GM04504 (cell line): Measurements from ENCODE around the gene UBE2S.
"Not testable (repeated sequence)": the region's sequence is repeated elsewhere in the genome, so short reads cannot be mapped to it uniquely, and the experiment has no call there.

Experiments
- DNase-seq: peaks from one replicate; pipeline ENCODE4 v3.0.0-alpha.2; 2012; ENCODE audit warnings: low read depth

UBE2S gene

DNA sequence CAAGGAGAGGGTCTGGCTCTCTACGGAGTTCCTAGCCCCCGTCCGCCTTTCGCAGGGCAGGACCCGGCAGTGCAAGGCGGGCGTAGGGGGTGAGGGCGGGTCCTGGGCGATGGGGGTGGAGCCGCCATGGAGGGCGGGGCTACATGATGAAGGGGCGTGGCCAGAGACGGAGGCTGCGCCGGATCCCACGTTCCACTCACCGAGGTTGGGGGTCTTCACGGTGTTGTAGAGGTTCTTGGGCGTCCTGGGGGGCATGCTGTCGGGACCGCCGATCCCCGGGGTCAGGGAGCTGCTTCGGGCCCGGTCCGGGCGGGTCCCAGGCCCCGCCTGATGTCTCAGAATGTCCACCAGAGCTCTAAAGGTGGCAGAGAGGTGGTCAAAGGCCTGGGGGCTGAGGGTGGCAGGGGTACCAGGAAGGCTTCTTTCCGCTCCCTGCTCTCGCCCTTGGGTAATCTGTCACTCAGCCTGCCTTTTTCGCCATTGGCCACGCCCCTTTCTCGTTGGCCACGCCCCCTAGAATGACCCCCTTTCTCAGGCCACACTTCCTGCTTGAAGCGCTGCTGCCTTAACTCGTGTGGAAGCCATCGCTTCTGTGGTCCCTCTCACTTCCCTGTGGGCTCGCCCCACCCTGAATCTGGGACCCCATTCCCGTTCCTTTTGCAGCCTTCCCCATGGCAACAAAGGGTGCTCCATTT lies 33.0 kb upstream of the UBE2S start:
- no peak for DNase-seq

DNA sequence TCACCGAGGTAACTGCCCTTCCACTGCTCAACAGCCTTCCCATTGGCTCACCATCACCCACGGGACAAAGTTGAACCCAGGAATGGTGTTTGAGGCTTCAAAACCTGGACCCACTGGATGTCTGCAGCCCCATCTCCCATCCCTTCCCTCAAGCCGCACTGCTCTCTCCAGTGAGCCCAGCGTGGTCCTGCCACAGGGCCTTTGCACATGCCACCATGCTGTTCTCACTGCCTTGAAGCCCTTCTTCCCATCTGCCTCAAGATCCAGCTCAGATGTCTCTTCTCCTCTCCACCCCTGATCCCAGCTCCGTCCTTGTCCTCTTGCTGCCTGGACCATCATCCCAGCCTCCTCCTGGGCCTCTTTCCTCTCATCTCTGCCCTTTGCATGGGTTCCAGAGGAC lies 31.5 kb upstream of the UBE2S start:
- no peak for DNase-seq

- no peak for DNase-seq
These were observed 29.8 kb upstream of the UBE2S start for GRCh38 chr19:55437410-55437809.

- DNase-seq = no peak
These were observed 29.3 kb upstream of the UBE2S start for GRCh38 chr19:55436847-55437246.

- no peak for DNase-seq
These were observed 27.4 kb upstream of the UBE2S start for GRCh38 chr19:55435020-55435419.

GRCh38 chr19:55434356-55434919 lies 26.9 kb upstream of the UBE2S start:
- no peak for DNase-seq

- DNase-seq = no peak
These were observed 25.7 kb upstream of the UBE2S start for GRCh38 chr19:55433292-55433691.

- no peak for DNase-seq
These were observed 24.8 kb upstream of the UBE2S start for GRCh38 chr19:55432241-55432959.

DNA sequence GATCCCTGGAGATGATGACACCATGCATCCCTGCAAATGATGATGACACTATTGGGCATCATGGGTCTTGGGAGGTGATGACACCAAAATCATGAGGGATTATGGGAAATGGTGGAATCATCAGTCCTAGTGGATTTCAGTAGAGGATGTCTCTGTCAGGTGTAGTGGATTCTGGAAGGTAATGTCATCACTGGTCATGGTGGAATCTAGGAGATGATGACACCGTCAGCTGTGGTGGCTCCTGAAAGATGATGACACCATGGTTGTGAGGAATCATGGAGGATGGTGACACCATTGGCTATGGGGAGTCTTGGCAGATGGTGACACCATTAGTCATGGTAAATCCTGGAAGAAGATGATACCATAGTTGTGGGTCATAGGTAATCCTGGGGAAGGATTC lies 23.6 kb upstream of the UBE2S start:
- no peak for DNase-seq

DNA sequence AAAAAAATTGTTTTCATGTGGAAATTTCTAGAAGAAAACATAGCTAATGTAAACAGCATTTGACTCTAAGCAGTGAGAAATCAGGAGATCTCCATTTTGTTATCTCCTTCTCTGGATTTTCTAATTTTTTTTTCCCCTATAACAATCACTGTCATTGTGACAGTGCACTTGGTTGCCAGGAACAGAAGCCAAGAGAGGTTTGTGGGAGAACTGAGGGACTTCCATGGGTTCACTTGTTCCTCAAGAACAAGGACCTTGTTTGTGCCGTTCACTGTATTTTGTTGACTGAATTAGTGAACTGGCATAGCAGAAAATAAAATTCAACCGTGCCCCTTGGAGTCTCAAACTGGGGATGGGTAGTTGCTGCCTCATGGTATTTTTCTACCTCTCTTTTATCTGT lies 18.5 kb upstream of the UBE2S start:
- no peak for DNase-seq

- DNase-seq = no peak
These were observed 16.9 kb upstream of the UBE2S start for GRCh38 chr19:55424518-55424917.

- DNase-seq = no peak
These were observed 15.8 kb upstream of the UBE2S start for GRCh38 chr19:55423225-55424005.

GRCh38 chr19:55421281-55421680 lies 13.7 kb upstream of the UBE2S start:
- DNase-seq = not testable (repeated sequence)

DNA sequence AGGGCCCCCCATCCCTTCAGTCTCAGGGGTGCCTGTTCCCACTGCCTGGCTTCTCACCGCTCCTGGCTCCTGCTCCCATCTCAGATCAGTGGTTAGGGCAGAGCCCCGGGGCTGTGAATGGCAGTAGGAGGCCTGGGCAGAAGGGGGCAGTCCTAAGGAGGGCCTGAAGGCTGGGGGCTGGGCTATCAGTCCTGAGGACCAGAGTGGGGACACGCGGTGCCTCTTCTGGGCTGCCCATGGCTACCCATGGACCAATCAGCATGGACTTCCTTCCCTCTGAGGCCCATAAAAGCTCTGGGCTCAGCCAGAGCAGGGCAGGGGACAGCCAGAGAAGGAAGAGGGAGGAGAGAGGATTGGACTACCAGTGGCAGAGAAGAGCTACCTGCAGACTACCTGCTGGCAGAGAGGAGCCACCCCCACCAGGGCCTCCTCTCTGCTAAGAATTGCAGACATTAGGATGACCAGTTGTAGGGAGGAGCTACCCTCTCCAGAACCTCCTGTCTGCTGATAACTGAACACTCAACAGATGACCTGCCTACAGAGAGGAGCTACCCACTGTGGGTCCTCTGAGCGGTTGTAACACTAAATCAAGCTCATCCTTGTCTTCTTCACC lies 12.1 kb upstream of the UBE2S start:
- DNase-seq = no peak

DNA sequence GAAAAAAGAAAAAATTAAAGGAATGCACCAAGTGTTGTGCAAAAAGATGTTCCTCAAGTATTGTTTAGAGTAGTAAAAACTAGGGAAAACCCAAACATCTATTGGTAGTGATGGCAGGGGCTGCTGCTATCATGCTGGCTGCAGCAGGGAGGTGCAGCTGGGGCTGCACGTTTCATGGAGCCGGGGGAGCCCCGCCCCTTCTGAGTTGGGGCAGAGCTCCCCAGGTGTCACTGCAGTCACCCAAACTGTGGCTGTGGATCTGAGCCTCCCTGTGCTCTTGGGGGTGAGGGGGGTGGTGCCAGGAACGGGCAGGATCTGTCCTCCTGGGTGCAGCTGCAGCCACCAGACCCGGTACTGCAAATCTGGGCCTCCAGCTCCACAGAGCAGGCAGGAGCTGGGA lies 11.5 kb upstream of the UBE2S start:
- DNase-seq = no peak

DNA sequence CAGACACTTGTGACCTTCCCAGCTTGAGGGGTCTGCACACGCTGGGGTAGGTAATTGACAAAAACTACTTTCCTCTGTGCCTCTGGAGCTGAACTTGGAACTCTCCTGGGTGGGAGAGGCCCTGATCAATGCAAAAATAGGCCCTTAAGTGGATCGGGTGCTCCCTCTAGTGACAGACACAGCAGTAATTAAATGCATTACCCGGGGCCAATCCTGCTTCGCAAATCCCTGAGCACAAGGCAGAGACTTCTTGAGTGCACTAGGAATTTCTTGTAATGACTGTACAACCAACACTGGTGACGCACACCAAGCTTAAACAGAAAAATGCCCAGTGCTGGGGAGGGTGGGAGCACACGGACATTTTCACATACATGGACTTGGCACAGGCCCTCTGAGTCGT lies 10.6 kb upstream of the UBE2S start:
- peak; percentile 71 for DNase-seq

GRCh38 chr19:55410168-55410567 lies 2.6 kb upstream of the UBE2S start:
- no peak for DNase-seq

GRCh38 chr19:55409179-55409578 lies 1.6 kb upstream of the UBE2S start:
- not testable (repeated sequence) for DNase-seq

DNA sequence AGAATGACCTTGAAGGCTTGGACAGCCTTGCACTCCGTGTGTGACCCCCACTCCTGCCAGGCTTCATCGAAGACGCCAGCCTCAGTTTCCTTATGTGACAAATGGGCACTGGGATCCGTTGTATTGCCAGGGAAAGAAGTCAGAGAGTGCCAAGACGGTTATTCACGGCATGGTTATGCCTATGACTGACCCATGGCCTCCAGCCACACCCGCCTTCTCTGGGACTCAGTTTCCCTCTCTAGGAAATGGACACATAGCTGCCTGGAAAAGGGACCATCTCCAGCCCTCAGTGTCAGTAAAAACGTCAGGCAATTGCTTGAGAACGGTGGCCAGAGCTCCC lies 915 bp upstream of the UBE2S start:
- no peak for DNase-seq

DNA sequence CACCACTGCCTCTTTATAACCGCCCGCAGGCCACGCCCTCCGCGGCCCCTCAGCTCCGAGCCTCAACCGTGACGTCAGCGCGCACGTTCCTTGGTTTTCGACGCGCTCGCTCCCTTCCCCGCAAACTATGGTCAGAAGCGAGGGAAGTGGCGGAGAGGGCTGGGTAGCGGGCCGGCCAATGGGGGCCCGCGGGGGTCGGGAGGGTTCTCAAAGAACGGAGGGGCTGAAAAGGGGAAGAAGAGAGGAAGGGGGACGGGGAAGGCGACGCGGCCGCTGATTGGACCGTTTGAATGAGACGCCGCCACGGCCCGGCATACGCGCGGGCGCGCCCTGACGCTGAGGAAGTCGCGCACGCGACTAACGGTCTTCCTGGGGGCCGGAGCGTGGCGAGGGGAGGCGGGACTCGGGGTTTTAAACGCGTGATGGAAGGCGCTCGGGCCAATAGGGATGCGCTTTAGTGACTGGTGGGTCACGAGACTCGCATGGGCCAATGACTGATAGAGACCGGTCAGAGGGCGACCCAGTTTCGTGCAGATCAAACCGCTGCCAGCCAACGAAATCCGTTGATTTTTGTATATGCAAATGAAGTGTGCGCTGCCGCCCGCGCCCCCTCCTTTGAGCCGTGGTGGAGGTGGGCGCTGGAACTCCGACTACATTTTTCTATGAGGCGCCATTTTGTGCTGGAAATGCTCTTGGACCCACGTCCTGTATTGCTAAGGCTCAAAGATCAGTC lies 378 bp upstream of the UBE2S start:
- peak; percentile 99 for DNase-seq

DNA sequence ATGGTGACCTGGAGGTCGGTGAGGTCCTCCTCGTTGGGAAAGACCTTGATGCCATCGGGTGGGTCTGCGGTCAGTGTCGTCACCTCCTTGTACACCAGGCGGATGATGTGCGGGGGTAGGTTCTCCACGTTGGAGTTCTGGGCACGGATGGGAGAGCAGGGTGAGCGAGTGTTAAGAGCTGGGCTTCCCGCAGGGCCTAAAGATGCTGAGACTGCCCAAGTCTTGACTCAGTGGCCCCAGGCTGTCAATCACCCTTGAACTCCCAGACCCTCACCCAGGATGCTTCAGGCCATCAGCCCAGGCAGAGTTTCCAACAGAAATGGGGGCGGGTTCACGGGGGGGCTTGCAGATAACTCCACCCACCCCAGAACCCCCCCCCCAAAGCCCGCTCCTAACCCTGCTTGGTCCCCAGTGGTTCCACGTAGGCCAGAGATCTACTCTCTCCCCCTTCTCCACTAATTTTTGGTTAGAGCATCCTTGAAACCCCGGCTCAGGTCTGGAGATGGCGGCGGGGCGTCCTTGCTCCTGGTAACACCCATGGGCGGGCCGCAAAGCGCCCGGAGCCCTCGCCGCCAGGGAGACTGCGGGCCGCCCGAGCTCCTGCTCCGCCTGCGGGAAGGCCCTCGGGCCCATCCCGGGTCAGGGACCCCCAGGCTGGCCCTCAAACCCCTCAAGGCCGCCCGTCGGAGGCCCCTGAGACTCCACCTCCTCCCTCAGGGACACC lies 600 bp downstream of the UBE2S start:
- no peak for DNase-seq
